Renal cortex interstitium (tissue), 3 donors: ENCODE results near the gene GOLGA8Q. TPM values are rescaled to one million over a fixed set of nuclear protein-coding genes. Genes with fewer than 3 reads are reported as not detected.

Source experiments
- polyA plus RNA-seq, 3 donors: library from polyadenylated mRNA; unstranded; fragments of 120-200 nt; gene quantifications; one replicate each; pipeline ENCODE4 v1.2.1, GENCODE V29; 2013; ENCODE audit not compliant: insufficient read length in 3 of 3

Gene GOLGA8Q
- polyA plus RNA-seq, 3 donors = 1.1 to 3.2 (median 1.9) TPM

Other genes with a start within 250 kb of the GOLGA8Q start
- 1 to 10 TPM; 3.0 to 6.0 (median 3.7) TPM for gene CHRFAM7A, start 158.5 kb upstream of the GOLGA8Q start, polyA plus RNA-seq
- 10 to 100 TPM in 1 of 3 donors, 1 to 10 TPM in 2; 3.1 to 13.1 (median 4.6) TPM for gene GOLGA8R, start 137.8 kb upstream of the GOLGA8Q start, polyA plus RNA-seq
- gene GOLGA8H, start 52.0 kb downstream of the GOLGA8Q start, polyA plus RNA-seq = 1 to 10 TPM in 2 of 3 donors, under 1 TPM in 1; 0.88 to 2.6 (median 1.0) TPM